GM19372 (cell line): Measurements from ENCODE around the gene PYY.
"Not testable (repeated sequence)": the region's sequence is repeated elsewhere in the genome, so short reads cannot be mapped to it uniquely, and the experiment has no call there.

ENCODE experiments used
- ATAC-seq: cut with Tn5 transposase; IDR thresholded peaks from one replicate; pipeline ENCODE4 v1.9.1; 2021; ENCODE audit warnings: mild to moderate bottlenecking, low read depth, moderate library complexity; ENCODE audit not compliant: unreplicated experiment

The PYY gene

DNA sequence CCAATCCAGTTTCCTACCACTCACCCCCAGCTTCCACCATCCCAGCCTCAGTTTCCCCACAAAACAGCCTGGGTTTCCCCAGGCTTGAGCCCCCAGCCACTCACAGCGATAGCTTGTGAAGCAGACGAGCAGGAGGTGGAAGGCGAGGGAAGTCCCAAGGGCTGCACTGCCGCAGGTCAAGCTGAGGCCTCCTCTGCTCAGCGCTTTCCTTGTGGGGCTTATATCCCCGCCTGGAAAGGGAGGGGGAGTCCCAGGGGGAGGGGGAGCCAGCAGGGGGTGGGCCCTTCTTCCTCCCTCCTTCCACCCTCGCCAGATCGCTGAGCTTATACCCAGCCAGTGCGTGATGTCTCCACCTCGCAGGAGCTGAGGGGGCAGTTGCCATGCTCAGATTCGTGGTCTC lies at the start of gene PYY:
TSS of gene PYY (minus strand) at position 195 of the 400 bp plus-strand sequence. CDS start 457 bp downstream, outside the sequence.
- ATAC-seq, result no peak

GRCh38 chr17:44002141-44002848 lies 48.6 kb upstream of the PYY start:
- ATAC-seq, result no peak

- no peak for ATAC-seq
Measured at GRCh38 chr17:44001461-44001920, 47.8 kb upstream of the PYY start.

- ATAC-seq, result no peak
Measured at GRCh38 chr17:44000871-44001460, 47.2 kb upstream of the PYY start.

DNA sequence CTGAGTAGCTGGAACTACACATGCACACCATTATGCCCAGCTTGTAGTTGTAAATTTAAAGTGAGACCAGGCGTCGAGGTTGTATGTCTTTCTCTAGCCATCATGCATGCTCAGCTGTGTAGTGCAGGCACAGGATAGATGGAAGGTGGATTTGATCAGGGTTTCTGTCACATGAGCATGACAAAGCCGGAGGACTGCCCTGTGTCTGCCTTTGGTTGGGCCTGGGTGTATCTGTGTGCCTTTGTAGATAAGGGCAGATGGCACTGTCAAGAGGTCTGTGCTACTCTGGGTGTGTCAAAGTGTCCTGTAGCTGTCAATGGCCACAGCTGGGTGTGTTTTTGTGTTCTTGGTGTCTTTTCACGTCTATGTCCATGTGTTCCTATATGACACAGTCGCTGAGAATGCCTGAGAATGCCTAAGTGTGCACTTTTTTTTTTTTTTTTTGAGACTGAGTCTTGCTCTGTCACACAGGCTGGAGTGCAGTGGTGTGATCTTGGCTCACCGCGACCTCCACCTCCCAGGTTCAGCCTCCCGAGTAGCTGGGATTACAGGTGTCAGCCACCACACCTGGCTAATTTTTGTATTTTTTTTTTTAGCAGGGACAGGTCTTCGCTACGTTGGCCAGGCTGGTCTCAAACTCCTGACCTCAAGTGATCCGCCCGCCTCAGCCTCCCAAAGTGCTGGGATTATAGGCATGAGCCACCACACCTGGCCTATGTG lies 46.6 kb upstream of the PYY start:
- ATAC-seq, result no peak

- no peak for ATAC-seq
Measured at GRCh38 chr17:43999024-43999423, 45.3 kb upstream of the PYY start.

DNA sequence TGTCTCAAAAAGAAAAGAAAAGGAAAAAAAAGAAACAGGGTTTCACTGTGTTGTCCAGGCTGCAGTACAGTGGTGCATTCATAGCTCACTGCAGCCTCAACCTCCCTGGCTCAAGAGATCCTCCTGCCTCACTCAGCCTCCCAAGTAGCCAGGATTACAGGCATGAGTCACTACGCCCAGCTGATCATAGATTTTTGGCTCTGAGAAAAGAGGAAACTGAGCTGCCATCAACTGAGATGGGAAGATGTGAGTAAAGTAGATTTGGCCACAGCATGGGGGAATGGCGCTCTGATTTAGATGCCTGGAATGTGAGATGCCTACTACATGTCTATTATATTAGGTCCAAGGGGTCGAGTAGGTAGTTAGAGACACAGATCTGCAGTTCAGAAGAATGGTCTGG lies 44.8 kb upstream of the PYY start:
- no peak for ATAC-seq

DNA sequence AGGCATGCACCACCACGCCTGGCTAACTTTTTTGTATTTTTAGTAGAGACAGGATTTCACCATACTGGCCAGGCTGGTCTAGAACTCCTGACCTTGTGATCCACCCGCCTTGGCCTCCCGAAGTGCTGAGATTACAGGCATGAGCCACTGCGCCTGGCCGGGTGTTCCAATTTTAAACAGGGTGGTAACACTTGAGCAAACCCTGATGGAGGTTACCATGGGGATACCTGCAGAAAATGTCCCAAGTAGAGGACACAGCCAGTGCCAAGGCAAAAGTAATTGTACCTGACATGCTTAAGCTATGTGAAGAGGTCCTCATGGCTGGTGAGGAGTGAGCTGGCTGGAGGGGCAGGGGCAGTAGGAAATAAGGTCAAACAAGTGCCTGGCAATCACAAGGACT lies 43.4 kb upstream of the PYY start:
- not testable (repeated sequence) for ATAC-seq

DNA sequence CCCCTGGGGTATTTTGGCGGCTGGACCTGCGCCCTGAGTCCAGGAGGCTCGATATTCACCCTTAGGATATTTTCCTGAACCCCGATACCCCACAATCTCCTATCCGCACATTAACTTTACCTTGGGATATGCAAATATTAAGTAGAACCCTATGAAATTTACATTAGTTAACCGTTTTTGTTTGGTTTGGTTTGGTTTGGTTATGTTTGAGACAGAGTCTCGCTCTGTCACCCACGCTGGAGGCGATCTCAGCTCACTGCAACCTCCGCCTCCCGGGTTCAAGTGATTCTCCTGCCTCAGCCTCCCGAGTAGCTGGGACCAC lies 41.4 kb upstream of the PYY start:
- ATAC-seq, result no peak

DNA sequence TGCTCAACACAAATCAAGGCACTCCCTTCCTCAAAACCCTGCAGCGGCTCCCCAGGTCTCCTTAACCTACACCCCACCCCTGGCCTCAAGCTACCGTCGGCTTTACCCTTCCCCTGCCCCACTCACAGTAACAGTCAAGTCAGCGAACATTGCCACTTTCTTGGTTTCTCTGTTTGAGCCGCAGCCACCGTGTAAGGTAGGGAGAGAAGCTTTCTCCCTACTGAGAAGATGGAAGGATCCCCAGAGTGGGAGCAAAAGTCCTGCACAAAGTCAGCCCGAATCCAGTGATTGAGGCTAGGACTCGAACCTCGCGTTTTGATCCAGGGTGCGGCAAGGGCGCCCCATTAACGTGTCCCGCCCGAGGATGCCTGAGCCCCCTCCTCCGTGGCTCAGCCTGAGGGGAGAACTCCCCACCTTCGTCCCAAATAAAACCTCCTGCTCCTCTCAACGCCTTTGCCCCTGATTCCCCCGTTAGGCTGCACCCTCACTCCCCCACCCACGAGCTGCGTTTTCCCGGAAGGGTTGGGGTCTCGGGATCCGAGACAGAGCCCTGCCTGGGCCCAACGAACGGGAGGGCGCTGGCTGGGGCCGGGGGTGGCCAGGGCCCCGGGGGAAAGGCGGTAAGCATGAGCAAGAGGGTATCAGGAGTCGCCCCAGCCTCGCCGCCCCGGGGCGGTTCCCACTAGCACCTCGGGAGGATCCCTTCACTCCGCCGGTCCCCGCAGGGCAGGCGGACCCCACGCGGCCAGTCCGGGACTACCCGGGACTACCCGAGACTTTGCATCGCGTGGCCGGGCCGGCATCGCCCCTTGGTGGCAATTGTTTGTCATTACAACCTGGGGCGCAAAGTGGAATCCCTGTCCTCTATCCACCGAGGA lies 40.8 kb upstream of the PYY start:
- no peak for ATAC-seq

GRCh38 chr17:43992641-43993040 lies 38.9 kb upstream of the PYY start:
- no peak for ATAC-seq

- no peak for ATAC-seq
Measured at GRCh38 chr17:43988301-43988700, 34.6 kb upstream of the PYY start.

- no peak for ATAC-seq
Measured at GRCh38 chr17:43987131-43988021, 33.6 kb upstream of the PYY start.

GRCh38 chr17:43986225-43986981 lies 32.7 kb upstream of the PYY start:
- no peak for ATAC-seq

GRCh38 chr17:43984521-43984920 lies 30.8 kb upstream of the PYY start:
- no peak for ATAC-seq

DNA sequence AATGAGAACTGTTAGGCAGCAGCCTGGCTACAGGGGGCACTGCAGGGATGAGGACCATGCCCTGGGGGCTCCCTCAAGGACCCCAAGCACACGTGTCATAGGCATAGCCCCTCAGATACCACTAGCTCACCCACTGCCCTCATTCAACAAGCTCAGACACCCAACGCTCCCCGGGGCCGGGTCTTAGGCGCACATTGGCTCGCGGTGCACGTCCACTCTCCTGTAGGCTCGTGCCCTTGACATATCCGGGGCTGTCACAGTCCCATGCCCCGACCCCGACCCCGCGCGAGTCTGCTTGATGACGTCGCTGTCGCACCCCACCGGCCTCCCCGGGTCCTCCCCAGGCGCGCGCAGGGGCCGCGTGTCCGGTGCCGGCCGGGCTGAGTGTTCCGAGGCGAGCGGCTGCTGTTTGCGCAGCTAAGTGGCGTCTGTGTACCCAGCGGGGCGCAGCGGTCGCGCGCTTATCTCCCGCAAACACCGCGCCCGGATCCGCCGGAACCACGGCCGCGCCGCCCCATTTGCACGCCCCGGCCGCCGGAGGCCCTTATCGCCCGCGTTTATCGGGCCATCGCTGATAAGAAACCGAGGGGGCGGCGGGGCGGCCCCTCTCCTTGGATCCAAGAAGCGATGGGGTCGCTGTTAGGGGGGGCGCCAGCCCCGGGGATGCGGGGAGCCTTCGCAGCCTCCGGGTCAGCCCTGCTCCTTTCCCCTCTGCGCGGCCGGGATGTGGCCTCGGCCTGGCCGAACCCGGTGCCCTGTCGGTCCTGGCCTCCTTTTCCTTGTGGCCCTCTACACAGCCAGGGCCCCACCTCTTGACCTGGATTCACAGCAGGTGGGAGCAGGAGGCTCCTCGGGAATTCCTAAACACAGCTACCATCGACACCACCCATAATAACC lies 30.0 kb upstream of the PYY start:
- no peak for ATAC-seq

- no peak for ATAC-seq
Measured at GRCh38 chr17:43983196-43983514, 29.4 kb upstream of the PYY start.

GRCh38 chr17:43982171-43982570 lies 28.4 kb upstream of the PYY start:
- no peak for ATAC-seq
